H9 (cell line): Measurements from ENCODE around the gene EHBP1L1. TPM values are rescaled to one million over a fixed set of nuclear protein-coding genes. Genes with fewer than 3 reads are reported as not detected.
A peak's percentile ranks its signal among the peaks of the same experiment; 100 is the strongest.

ENCODE experiments used
- DNase-seq: peaks from one replicate; pipeline ENCODE4 v3.0.0-alpha.2; 2017
- H2AFZ ChIP-seq: one replicate; pipeline ENCODE4 v1.6.1; 2013; ENCODE audit warnings: mild to moderate bottlenecking, low read length, control low read depth, moderate library complexity
- H2AK5ac ChIP-seq: 2 replicates; pipeline ENCODE4 v1.6.1; 2013; ENCODE audit warnings: low read length, control low read depth, mixed read lengths; ENCODE audit not compliant: insufficient read length
- H2BK120ac ChIP-seq: one replicate; pipeline ENCODE4 v1.6.1; 2013; ENCODE audit warnings: low read depth, mild to moderate bottlenecking, low read length, control low read depth, inconsistent platforms; ENCODE audit not compliant: poor library complexity, severe bottlenecking
- H2BK12ac ChIP-seq: 2 replicates; pipeline ENCODE4 v1.6.1; 2013; ENCODE audit warnings: low read length, control low read depth, mixed read lengths, low read depth; ENCODE audit not compliant: insufficient read length
- H2BK15ac ChIP-seq: 2 replicates; pipeline ENCODE4 v1.6.1; 2013; ENCODE audit warnings: low read depth, low read length, control low read depth
- H2BK20ac ChIP-seq: one replicate; pipeline ENCODE4 v1.6.1; 2013; ENCODE audit warnings: low read depth, mild to moderate bottlenecking, low read length, control low read depth, inconsistent platforms; ENCODE audit not compliant: poor library complexity, severe bottlenecking
- H2BK5ac ChIP-seq: 2 replicates; pipeline ENCODE4 v1.6.1; 2013; ENCODE audit warnings: low read length, control low read depth, mixed read lengths; ENCODE audit not compliant: insufficient read length
- H3K14ac ChIP-seq: 2 replicates; pipeline ENCODE4 v1.6.1; 2013; ENCODE audit warnings: low read length, control low read depth; ENCODE audit not compliant: insufficient read depth
- H3K18ac ChIP-seq: 2 replicates; pipeline ENCODE4 v1.6.1; 2013; ENCODE audit warnings: low read depth, mild to moderate bottlenecking, mixed read lengths, low read length, control low read depth; ENCODE audit not compliant: insufficient read length
- H3K23ac ChIP-seq: 2 replicates; pipeline ENCODE4 v1.6.1; 2013; ENCODE audit warnings: low read length, control low read depth, mixed read lengths, low read depth; ENCODE audit not compliant: insufficient read length
- H3K23me2 ChIP-seq: 2 replicates; pipeline ENCODE4 v1.6.1; 2013; ENCODE audit warnings: low read depth, mild to moderate bottlenecking, mixed read lengths, low read length, control low read depth; ENCODE audit not compliant: insufficient read length, poor library complexity, severe bottlenecking
- H3K27ac ChIP-seq: 2 replicates; pipeline ENCODE4 v1.5.1; 2013; ENCODE audit warnings: low read length, control low read depth, mixed read lengths, low read depth; ENCODE audit not compliant: insufficient read length
- H3K27me3 ChIP-seq: 2 replicates; pipeline ENCODE4 v1.6.1; 2013; ENCODE audit warnings: low read length, control low read depth, inconsistent platforms; ENCODE audit not compliant: insufficient read depth
- H3K4ac ChIP-seq: 2 replicates; pipeline ENCODE4 v1.6.1; 2013; ENCODE audit warnings: low read depth, mild to moderate bottlenecking, control low read depth, inconsistent platforms, low read length, moderate library complexity
- H3K4me1 ChIP-seq: 2 replicates; pipeline ENCODE4 v1.6.1; 2013; ENCODE audit warnings: low read length, control low read depth, inconsistent platforms; ENCODE audit not compliant: insufficient read depth
- H3K4me2 ChIP-seq: 2 replicates; pipeline ENCODE4 v1.6.1; 2013; ENCODE audit warnings: low read length, control low read depth, mixed read lengths; ENCODE audit not compliant: insufficient read length, insufficient read depth
- H3K56ac ChIP-seq: 2 replicates; pipeline ENCODE4 v1.6.1; 2013; ENCODE audit warnings: low read depth, mild to moderate bottlenecking, mixed read lengths, low read length, control low read depth; ENCODE audit not compliant: insufficient read length
- H3K79me1 ChIP-seq: 2 replicates; pipeline ENCODE4 v1.6.1; 2013; ENCODE audit warnings: low read depth, mild to moderate bottlenecking, moderate library complexity, low read length, control low read depth, inconsistent platforms; ENCODE audit not compliant: insufficient read depth, poor library complexity, severe bottlenecking
- H3K79me2 ChIP-seq: 2 replicates; pipeline ENCODE4 v1.6.1; 2013; ENCODE audit warnings: low read length, control low read depth, inconsistent platforms; ENCODE audit not compliant: insufficient read depth
- H3K9ac ChIP-seq: 2 replicates; pipeline ENCODE4 v1.6.1; 2013; ENCODE audit warnings: low read length, control low read depth, mixed read lengths; ENCODE audit not compliant: insufficient read length; ENCODE audit errors: extremely low read depth
- H3K9me3 ChIP-seq: one replicate; pipeline ENCODE4 v1.6.1; 2013; ENCODE audit warnings: low read depth, low read length, inconsistent platforms; ENCODE audit not compliant: control insufficient read depth
- H3T11ph ChIP-seq: one replicate; pipeline ENCODE4 v1.6.1; 2013; ENCODE audit warnings: mild to moderate bottlenecking, low read length, control low read depth, inconsistent platforms
- H4K20me1 ChIP-seq: one replicate; pipeline ENCODE4 v1.6.1; 2013; ENCODE audit not compliant: control insufficient read depth, insufficient read length, insufficient read depth
- H4K5ac ChIP-seq: 2 replicates; pipeline ENCODE4 v1.6.1; 2013; ENCODE audit warnings: low read depth, mild to moderate bottlenecking, mixed read lengths, low read length, control low read depth; ENCODE audit not compliant: insufficient read length
- H4K8ac ChIP-seq: replicated peaks from 2 replicates; pipeline ENCODE4 v1.6.1; 2013; ENCODE audit warnings: low read length, control low read depth, mixed read lengths, low read depth; ENCODE audit not compliant: insufficient read length
- H4K91ac ChIP-seq: 2 replicates; pipeline ENCODE4 v1.6.1; 2013; ENCODE audit warnings: low read depth, mild to moderate bottlenecking, moderate library complexity, mixed read lengths, low read length, control low read depth; ENCODE audit not compliant: insufficient read length
- H3K27ac Mint-ChIP-seq, 3 experiments: 2 replicates in 2 of 3; 3 replicates in 1 of 3; pipeline ENCODE4 v1.8.0; 2020 to 2021; ENCODE audit warnings: mixed read lengths in 3 of 3, mild to moderate bottlenecking in 1 of 3, moderate library complexity in 1 of 3
- H3K27me3 Mint-ChIP-seq: 2 replicates; pipeline ENCODE4 v1.8.0; 2021; ENCODE audit warnings: low read depth, mild to moderate bottlenecking, moderate library complexity, mixed read lengths
- H3K36me3 Mint-ChIP-seq, 3 experiments: 2 replicates in 2 of 3; 3 replicates in 1 of 3; pipeline ENCODE4 v1.8.0; 2020 to 2021; ENCODE audit warnings: low read depth in 3 of 3, mixed read lengths in 3 of 3; ENCODE audit not compliant: insufficient read depth in 1 of 3
- H3K4me1 Mint-ChIP-seq, 2 experiments: 2 replicates each; pipeline ENCODE4 v1.8.0; 2020; ENCODE audit warnings: mixed read lengths in 2 of 2
- H3K4me3 Mint-ChIP-seq, 2 experiments: 2 replicates in 1 of 2; 3 replicates in 1 of 2; pipeline ENCODE4 v1.8.0; 2020 to 2021; ENCODE audit warnings: mild to moderate bottlenecking in 2 of 2, mixed read lengths in 2 of 2, moderate library complexity in 1 of 2
- H3K9me3 Mint-ChIP-seq, 2 experiments: 2 replicates in 1 of 2; 3 replicates in 1 of 2; pipeline ENCODE4 v1.8.0; 2020; ENCODE audit warnings: mild to moderate bottlenecking in 2 of 2, mixed read lengths in 2 of 2, moderate library complexity in 1 of 2
- WGBS: extraction: QIAGEN DNeasy Blood & Tissue Kit; methylation state at CpG from one replicate; pipeline ENCODE4 v1.1.7; 2013; ENCODE audit warnings: missing lambda C conversion rate, low lambda C conversion rate, mixed read lengths; ENCODE audit not compliant: insufficient read length; ENCODE audit errors: extremely low coverage; 5-methylcytosine and 5-hydroxymethylcytosine counted together
- total RNA-seq: library from RNA; stranded (reverse); gene quantifications from 2 replicates; pipeline ENCODE4 v1.2.1, GENCODE V29; 2021
- TF ChIP-seq, protein P1 (sequence below): fragments of 200-600 bp; sonication (generic); conservative IDR thresholded peaks from 3 replicates; pipeline ENCODE4 v1.8.0; 2021; ENCODE audit warnings: antibody characterized with exemption, mild to moderate bottlenecking

Gene EHBP1L1
- total RNA-seq, 1 experiment from 2014 or later, result 13.8 TPM

DNA sequence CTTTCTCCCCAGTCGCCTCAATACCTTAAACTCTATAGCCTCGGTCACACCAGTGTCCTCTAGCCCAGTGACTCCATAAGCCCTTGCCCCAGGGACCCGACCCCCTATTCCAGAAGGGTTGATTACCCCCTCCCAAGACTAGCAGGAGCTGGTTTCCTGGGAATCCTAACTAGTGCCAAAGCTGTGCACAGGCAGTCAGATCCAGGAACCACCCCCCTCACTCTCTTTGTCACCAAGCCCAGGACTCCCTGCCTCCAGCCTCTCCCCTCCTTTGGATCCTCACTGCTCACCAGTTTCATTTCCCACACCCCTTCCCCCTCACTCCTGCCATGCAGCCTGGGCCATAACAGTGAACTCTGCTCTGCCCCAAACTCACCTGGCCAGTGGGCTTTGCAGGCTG, 27.5 kb upstream of the EHBP1L1 start:
- H3K9me3 Mint-ChIP-seq, result peaks cover 0 to 2% of the 10 kb centered on the region in 2 experiments; a peak in 2 of 5 replicates
- H3K23ac ChIP-seq, result no peak overlapping the region
- H3K56ac ChIP-seq, result no peak overlapping the region
- peak overlapping the region in 1 of 2 experiments; percentile 10; a peak in 1 of 5 replicates for H3K4me3 Mint-ChIP-seq
- no peaks in the 10 kb centered on the region for H4K20me1 ChIP-seq
- no peaks in the 10 kb centered on the region for H3K79me1 ChIP-seq
- H3K4me2 ChIP-seq, result no peak overlapping the region
- H3K27ac Mint-ChIP-seq, result no peak overlapping the region
- TF ChIP-seq, protein P1, sequence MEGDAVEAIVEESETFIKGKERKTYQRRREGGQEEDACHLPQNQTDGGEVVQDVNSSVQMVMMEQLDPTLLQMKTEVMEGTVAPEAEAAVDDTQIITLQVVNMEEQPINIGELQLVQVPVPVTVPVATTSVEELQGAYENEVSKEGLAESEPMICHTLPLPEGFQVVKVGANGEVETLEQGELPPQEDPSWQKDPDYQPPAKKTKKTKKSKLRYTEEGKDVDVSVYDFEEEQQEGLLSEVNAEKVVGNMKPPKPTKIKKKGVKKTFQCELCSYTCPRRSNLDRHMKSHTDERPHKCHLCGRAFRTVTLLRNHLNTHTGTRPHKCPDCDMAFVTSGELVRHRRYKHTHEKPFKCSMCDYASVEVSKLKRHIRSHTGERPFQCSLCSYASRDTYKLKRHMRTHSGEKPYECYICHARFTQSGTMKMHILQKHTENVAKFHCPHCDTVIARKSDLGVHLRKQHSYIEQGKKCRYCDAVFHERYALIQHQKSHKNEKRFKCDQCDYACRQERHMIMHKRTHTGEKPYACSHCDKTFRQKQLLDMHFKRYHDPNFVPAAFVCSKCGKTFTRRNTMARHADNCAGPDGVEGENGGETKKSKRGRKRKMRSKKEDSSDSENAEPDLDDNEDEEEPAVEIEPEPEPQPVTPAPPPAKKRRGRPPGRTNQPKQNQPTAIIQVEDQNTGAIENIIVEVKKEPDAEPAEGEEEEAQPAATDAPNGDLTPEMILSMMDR, result no peak
- peaks cover 2% of the 10 kb centered on the region; the same call in 1 of the 2 replicates for H3K4me1 ChIP-seq
- peaks cover 28 to 46% of the 10 kb centered on the region in 2 experiments for H3K4me1 Mint-ChIP-seq
- H3K23me2 ChIP-seq, result peaks cover 2% of the 10 kb centered on the region
- H4K91ac ChIP-seq, result no peak overlapping the region
- H2BK5ac ChIP-seq, result no peak overlapping the region
- H3K27me3 Mint-ChIP-seq, result peaks cover 87% of the 10 kb centered on the region
- H3K9me3 ChIP-seq, result no peaks in the 10 kb centered on the region
- no peak overlapping the region for H2BK20ac ChIP-seq
- no peak for DNase-seq
- H4K8ac ChIP-seq, result no peak overlapping the region
- H3K18ac ChIP-seq, result no peak overlapping the region
- H3K27ac ChIP-seq, result no peak overlapping the region
- no peak overlapping the region for H2BK120ac ChIP-seq
- H2AK5ac ChIP-seq, result no peak overlapping the region
- H3K36me3 Mint-ChIP-seq, result no peaks in the 10 kb centered on the region
- H3K27me3 ChIP-seq, result peaks cover 4% of the 10 kb centered on the region; the same call in 1 of the 2 replicates
- no peak overlapping the region for H3K4ac ChIP-seq
- H4K5ac ChIP-seq, result no peak overlapping the region
- no peak overlapping the region for H3K9ac ChIP-seq
- H2BK12ac ChIP-seq, result no peak overlapping the region
- no CpG with 5 or more reads among the region's 3 CpGs for WGBS
- H3K79me2 ChIP-seq, result no peaks in the 10 kb centered on the region
- H3K14ac ChIP-seq, result no peak overlapping the region
- H3T11ph ChIP-seq, result no peak overlapping the region
- H2AFZ ChIP-seq, result no peak overlapping the region
- H2BK15ac ChIP-seq, result no peak overlapping the region
